Mucosa of rectum (tissue), 2 donors: Measurements from ENCODE around the gene STK25.

ENCODE experiments used
- H3K27ac ChIP-seq, 2 donors: one replicate each; pipeline ENCODE4 v1.7.0; 2013; ENCODE audit warnings: inconsistent platforms in 2 of 2, low read depth in 2 of 2, low read length in 2 of 2
- H3K27me3 ChIP-seq, 2 donors: one replicate each; pipeline ENCODE4 v1.7.0; 2013; ENCODE audit warnings: low read length in 2 of 2; ENCODE audit not compliant: control insufficient read depth in 2 of 2, insufficient read depth in 2 of 2
- H3K36me3 ChIP-seq, 2 donors: one replicate each; pipeline ENCODE4 v1.7.0; 2013; ENCODE audit warnings: low read length in 2 of 2; ENCODE audit not compliant: control insufficient read depth in 2 of 2, insufficient read depth in 2 of 2
- H3K4me1 ChIP-seq, 2 donors: one replicate each; pipeline ENCODE4 v1.7.0; 2013; ENCODE audit warnings: low read length in 2 of 2, mild to moderate bottlenecking in 1 of 2; ENCODE audit not compliant: control insufficient read depth in 2 of 2, insufficient read depth in 2 of 2
- H3K4me3 ChIP-seq, 2 donors: one replicate each; pipeline ENCODE4 v1.7.0; 2013; ENCODE audit warnings: low read length in 2 of 2
- H3K9ac ChIP-seq, 2 donors: one replicate each; pipeline ENCODE4 v1.7.0; 2013; ENCODE audit warnings: low read length in 2 of 2, low read depth in 1 of 2, mild to moderate bottlenecking in 1 of 2
- H3K9me3 ChIP-seq, 2 donors: one replicate each; pipeline ENCODE4 v1.7.0; 2013; ENCODE audit warnings: low read length in 2 of 2; ENCODE audit not compliant: control insufficient read depth in 2 of 2
- donor health status: healthy.
- donor health status: Normal muscosa, but diverticular disease.

The STK25 gene

GRCh38 chr2:241539616-241540374 is 31.4 kb upstream of the STK25 start:
- Histone ChIP-seq H3K27ac (no peak overlapping the region), H3K4me3 (no peak overlapping the region), H3K9ac (no peak overlapping the region), H3K9me3 (no peaks in the 10 kb centered on the region), H3K27me3 (peaks cover 8 to 14% of the 10 kb centered on the region in 2 donors), H3K36me3 (no peaks in the 10 kb centered on the region), H3K4me1 (peaks cover 6% of the 10 kb centered on the region in 2 donors)

DNA sequence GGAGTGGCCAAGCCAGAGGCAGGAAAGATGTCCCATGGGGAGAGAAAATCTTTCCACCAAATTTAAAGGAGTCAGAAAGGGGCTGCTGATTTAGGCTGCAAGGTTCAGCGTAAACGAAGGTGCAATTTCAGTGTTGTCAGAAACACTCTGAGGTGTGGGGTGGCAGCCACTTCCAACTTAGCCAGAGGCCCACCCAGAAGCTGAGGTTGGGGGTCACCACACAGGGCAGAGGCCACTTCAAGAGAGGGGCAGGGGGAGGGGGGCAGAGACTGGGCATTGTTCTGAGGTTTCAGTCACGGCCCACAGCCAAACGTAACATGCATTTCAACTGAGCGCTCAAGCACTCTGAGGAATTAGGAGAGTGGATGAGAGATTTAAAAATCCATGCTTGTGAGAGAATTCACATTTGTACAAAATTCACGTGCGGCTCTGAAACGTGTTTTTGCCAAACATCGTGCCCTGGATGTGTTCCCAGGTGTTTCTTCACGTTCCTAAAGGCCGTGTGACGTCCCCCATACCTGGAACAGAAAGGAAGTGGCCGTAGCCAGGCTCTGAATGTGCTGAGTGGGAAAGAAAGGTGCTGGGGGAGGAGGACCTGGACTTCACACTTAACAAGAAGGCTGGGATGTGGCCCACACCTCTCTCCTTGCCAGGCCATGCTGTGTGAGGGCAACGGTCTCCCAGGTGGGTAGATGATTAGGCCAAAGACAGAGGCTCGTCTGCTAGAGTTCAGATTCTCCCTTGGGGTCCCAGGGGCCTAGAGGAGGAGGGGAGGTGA is 30.6 kb upstream of the STK25 start:
- Histone ChIP-seq H3K4me3 (no peak overlapping the region), H3K27ac (no peak overlapping the region), H3K4me1 (peaks cover 6% of the 10 kb centered on the region in 2 donors), H3K9ac (no peak overlapping the region), H3K9me3 (no peaks in the 10 kb centered on the region), H3K36me3 (no peaks in the 10 kb centered on the region), H3K27me3 (peaks cover 8 to 14% of the 10 kb centered on the region in 2 donors)

DNA sequence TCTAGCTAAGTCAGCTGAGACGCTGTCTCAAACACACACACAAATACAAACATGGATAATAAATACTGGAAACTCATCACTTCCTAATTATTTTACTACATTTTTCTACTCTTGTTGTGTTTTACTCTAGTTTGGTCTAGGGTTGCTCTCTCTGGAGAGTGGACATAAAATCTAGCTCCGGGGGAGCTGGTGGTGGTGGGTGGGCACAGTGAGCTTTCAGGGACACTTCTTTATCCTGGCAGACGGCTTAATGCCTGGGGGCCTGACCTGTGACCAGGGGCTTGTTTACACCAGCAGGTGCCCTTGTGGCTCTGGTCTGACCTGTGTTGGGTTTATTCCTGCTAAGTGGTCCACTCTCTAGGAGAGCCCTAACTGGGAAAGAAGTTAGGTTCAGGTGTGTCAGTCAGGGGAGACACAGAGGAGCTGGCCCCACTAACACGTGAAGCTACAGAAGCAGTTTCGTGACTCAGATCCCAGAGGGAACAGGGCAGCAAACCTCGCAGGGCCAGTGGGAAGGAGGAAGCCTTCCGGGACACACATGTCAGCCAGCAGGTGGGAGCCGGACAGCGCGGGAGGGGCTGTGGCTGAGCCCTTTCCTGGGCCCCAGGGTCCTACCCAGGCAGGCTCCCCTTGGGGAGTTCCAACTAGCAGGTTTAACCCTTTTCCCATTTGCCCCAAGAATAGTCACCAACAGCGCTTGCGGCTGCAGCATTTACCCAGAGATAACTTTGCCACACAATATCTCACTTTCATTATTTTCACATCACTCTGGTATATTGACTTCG is 27.7 kb upstream of the STK25 start:
- H3K4me3 ChIP-seq, result no peak overlapping the region
- no peak overlapping the region for H3K9ac ChIP-seq
- H3K4me1 ChIP-seq, result peaks cover 6% of the 10 kb centered on the region in 2 donors
- no peak overlapping the region for H3K27ac ChIP-seq
- H3K27me3 ChIP-seq, result peaks cover 0 to 9% of the 10 kb centered on the region in 2 donors
- H3K36me3 ChIP-seq, result no peaks in the 10 kb centered on the region
- no peaks in the 10 kb centered on the region for H3K9me3 ChIP-seq

DNA sequence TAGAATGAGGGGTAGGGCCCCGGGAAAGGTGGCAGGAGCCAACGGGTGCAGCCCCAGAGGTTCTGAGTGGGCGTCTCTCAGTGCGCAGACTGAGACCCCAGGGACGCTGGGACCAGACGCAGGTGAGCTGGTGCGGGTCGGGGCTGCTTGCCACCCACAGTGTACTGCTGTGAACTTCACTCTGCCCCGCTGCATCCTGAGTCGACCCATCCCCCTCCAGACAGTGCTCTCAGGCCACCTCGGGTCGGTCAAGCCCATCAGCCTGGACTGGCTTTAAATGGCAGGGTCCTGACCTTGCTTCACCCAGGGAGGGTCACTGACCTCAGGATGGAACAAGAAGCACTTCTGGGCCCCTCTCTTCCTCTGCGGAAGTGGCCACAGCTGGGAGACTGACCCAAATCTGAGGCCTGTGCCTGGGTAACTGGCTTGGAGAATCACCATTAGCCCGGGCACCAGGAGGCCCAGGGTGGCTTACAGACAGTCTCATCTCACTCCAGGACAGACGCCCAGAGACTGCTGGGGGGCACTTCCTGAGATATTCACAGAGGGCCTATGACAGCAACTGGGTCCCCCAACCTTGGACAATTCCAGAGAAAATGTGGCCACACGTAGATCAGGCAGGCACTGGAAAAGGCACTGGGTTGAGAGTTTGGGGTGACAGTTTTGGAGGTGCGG is 26.5 kb upstream of the STK25 start:
- Histone ChIP-seq H3K27ac (no peak overlapping the region), H3K27me3 (peaks cover 0 to 3% of the 10 kb centered on the region in 2 donors), H3K36me3 (no peaks in the 10 kb centered on the region), H3K4me1 (no peaks in the 10 kb centered on the region), H3K9me3 (no peaks in the 10 kb centered on the region), H3K4me3 (no peak overlapping the region), H3K9ac (no peak overlapping the region)

DNA sequence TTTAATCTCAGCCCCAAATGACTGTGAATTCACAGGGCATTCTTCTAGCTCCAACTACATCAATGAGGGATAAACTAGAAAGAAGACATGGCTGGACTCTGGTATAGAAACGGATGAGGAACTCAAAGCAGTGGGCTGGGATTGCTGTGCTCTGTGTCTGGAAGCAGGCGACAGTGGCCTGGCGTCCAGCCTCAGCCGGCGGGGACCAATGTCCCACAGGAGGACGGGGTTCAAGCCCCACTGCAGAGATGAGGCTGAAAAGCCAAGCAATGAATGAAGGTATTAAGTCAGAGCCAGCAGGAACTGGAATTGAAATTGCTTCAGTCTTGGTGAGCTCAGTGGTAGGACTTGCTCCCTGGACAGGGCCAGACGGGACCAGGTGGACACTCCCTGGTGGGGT is 25.9 kb upstream of the STK25 start:
- Histone ChIP-seq H3K9me3 (no peaks in the 10 kb centered on the region), H3K27ac (no peak overlapping the region), H3K9ac (no peak overlapping the region), H3K4me3 (no peak overlapping the region), H3K36me3 (no peaks in the 10 kb centered on the region), H3K4me1 (no peaks in the 10 kb centered on the region), H3K27me3 (peaks cover 0 to 3% of the 10 kb centered on the region in 2 donors)

- no peaks in the 10 kb centered on the region for H3K36me3 ChIP-seq
- peaks cover 0 to 3% of the 10 kb centered on the region in 2 donors for H3K27me3 ChIP-seq
- no peak overlapping the region for H3K9ac ChIP-seq
- no peak overlapping the region for H3K4me3 ChIP-seq
- H3K27ac ChIP-seq, result no peak overlapping the region
- H3K9me3 ChIP-seq, result no peaks in the 10 kb centered on the region
- no peaks in the 10 kb centered on the region for H3K4me1 ChIP-seq
These were observed 24.6 kb upstream of the STK25 start for GRCh38 chr2:241532733-241533601.

- Histone ChIP-seq H3K9me3 (no peaks in the 10 kb centered on the region), H3K4me1 (no peaks in the 10 kb centered on the region), H3K4me3 (no peak overlapping the region), H3K36me3 (no peaks in the 10 kb centered on the region), H3K9ac (no peak overlapping the region), H3K27ac (no peak overlapping the region), H3K27me3 (peaks cover 0 to 3% of the 10 kb centered on the region in 2 donors)
These were observed 23.8 kb upstream of the STK25 start for GRCh38 chr2:241532168-241532567.

DNA sequence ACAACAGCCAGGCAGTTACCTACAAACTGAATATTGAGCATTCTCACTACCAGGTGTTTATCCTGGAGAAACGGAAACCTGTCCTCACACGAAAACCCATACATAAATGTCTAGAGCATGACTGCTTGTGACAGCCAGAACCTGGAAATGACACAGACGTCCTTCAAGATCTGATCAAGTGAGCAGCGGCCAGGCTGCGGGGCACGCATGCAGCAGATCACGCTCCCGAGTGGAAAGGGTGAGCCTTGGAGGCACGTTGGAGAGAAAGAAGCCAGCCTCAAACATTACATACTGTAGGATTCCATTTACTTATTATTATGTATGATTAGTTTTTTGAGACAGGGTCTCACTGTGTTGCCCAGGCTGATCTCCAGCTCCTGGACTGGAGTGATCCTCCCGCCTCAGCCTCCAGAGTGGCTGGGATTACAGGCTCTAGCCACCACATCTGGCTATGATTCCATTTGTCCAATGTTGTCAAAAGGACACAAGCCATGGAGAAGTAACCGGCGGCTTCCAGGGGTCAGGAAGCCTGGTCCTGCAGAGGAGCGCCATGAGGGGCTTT is 22.9 kb upstream of the STK25 start:
- Histone ChIP-seq H3K27ac (no peak overlapping the region), H3K4me3 (no peak overlapping the region), H3K9ac (no peak overlapping the region), H3K27me3 (peaks cover 0 to 3% of the 10 kb centered on the region in 2 donors), H3K4me1 (no peaks in the 10 kb centered on the region), H3K36me3 (no peaks in the 10 kb centered on the region), H3K9me3 (no peaks in the 10 kb centered on the region)

- Histone ChIP-seq H3K27ac (no peak overlapping the region), H3K4me3 (no peak overlapping the region), H3K9ac (no peak overlapping the region), H3K9me3 (no peaks in the 10 kb centered on the region), H3K36me3 (no peaks in the 10 kb centered on the region), H3K27me3 (no peaks in the 10 kb centered on the region), H3K4me1 (no peaks in the 10 kb centered on the region)
These were observed 22.2 kb upstream of the STK25 start for GRCh38 chr2:241530571-241530970.
